KMS-11 (cell line): ENCODE data around the gene CHD6.

ENCODE experiments used
- H2AFZ ChIP-seq: fragments of 200-600 bp; sonication (generic); 2 replicates; pipeline ENCODE4 v1.6.1; 2016; ENCODE audit warnings: antibody characterized with exemption, mixed run types, low read depth
- H3K27ac ChIP-seq: fragments of 200-600 bp; sonication (generic); 2 replicates; pipeline ENCODE4 v1.6.1; 2016; ENCODE audit warnings: mild to moderate bottlenecking, mixed run types
- H3K27me3 ChIP-seq: fragments of 200-600 bp; sonication (generic); 2 replicates; pipeline ENCODE4 v1.6.1; 2017; ENCODE audit warnings: mild to moderate bottlenecking, low read depth, mixed run types, moderate library complexity; ENCODE audit not compliant: insufficient read depth
- H3K36me3 ChIP-seq: fragments of 200-600 bp; sonication (generic); 2 replicates; pipeline ENCODE4 v1.6.1; 2017; ENCODE audit warnings: mild to moderate bottlenecking, mixed run types; ENCODE audit not compliant: insufficient read depth
- H3K4me1 ChIP-seq: fragments of 200-600 bp; sonication (generic); 2 replicates; pipeline ENCODE4 v1.6.1; 2016; ENCODE audit warnings: mild to moderate bottlenecking, low read depth, mixed run types; ENCODE audit not compliant: poor library complexity, severe bottlenecking
- H3K4me2 ChIP-seq: fragments of 200-600 bp; sonication (generic); 2 replicates; pipeline ENCODE4 v1.7.0; 2016; ENCODE audit warnings: mild to moderate bottlenecking, mixed run types
- H3K4me3 ChIP-seq: fragments of 200-600 bp; sonication (generic); IDR thresholded peaks from 2 replicates; pipeline ENCODE4 v1.6.1; 2017; ENCODE audit warnings: low read depth, low read length, mixed read lengths; ENCODE audit not compliant: insufficient read depth
- H3K79me2 ChIP-seq: fragments of 200-600 bp; sonication (generic); 2 replicates; pipeline ENCODE4 v1.6.1; 2016; ENCODE audit warnings: low read depth, mixed run types; ENCODE audit not compliant: insufficient read depth
- H3K9ac ChIP-seq: fragments of 200-600 bp; sonication (generic); 2 replicates; pipeline ENCODE4 v1.6.1; 2016; ENCODE audit warnings: mild to moderate bottlenecking, mixed run types
- H4K20me1 ChIP-seq: fragments of 200-600 bp; sonication (generic); 2 replicates; pipeline ENCODE4 v1.6.1; 2016; ENCODE audit warnings: mild to moderate bottlenecking, mixed run types; ENCODE audit not compliant: insufficient read depth
- TF ChIP-seq, protein P1 (sequence below): fragments of 200-600 bp; sonication (generic); conservative IDR thresholded peaks from 2 replicates; pipeline ENCODE4 v1.6.1; 2017; ENCODE audit warnings: low read depth, mild to moderate bottlenecking, antibody characterized with exemption, low read length, moderate library complexity, mixed read lengths

Gene CHD6

DNA sequence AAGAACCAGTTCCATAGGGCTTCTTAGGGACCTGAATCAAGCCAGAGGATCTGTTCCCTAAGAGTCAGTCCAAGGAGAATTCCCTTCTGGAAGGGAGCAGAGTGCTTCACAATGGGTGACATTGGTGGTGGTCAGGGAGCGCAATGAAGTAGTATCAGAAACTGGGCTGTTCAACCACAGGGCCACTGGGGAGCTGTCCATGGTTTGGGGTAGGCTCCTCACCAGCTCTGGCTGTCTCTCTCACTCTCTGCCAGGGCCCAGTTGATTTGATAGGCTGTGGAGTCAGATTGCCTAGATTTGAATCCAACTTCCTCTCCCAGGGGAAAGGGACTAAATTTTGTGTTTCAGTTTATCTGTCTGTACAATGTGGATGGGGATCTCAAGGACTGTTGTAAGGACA, 36.7 kb upstream of the CHD6 start:
- TF ChIP-seq, protein P1, sequence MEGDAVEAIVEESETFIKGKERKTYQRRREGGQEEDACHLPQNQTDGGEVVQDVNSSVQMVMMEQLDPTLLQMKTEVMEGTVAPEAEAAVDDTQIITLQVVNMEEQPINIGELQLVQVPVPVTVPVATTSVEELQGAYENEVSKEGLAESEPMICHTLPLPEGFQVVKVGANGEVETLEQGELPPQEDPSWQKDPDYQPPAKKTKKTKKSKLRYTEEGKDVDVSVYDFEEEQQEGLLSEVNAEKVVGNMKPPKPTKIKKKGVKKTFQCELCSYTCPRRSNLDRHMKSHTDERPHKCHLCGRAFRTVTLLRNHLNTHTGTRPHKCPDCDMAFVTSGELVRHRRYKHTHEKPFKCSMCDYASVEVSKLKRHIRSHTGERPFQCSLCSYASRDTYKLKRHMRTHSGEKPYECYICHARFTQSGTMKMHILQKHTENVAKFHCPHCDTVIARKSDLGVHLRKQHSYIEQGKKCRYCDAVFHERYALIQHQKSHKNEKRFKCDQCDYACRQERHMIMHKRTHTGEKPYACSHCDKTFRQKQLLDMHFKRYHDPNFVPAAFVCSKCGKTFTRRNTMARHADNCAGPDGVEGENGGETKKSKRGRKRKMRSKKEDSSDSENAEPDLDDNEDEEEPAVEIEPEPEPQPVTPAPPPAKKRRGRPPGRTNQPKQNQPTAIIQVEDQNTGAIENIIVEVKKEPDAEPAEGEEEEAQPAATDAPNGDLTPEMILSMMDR = no peak

DNA sequence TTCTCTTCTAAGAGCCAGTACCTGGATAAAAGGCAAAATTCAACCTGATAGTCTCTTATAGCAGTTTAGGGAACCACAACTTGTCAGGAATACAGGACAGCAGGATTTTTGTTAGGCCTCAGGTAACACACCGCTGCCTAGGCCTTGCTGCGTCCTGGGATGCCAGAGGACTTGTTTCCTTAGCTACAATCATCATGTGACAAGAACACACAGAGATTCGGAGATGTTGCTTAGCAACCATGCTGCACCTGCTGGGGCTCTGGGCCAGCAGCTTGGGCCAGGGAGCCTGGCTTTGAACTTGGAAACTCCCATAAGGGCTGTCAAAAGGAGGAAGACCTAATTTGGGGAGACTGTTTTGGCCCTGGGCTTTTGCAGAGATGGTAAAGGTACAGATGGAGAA, 36.1 kb upstream of the CHD6 start:
- H3K9ac ChIP-seq = no peak overlapping the region
- no peak overlapping the region for H3K4me2 ChIP-seq
- no peaks in the 10 kb centered on the region for H4K20me1 ChIP-seq
- no peaks in the 10 kb centered on the region for H3K79me2 ChIP-seq
- H2AFZ ChIP-seq = no peak overlapping the region
- no peaks in the 10 kb centered on the region for H3K4me1 ChIP-seq
- H3K36me3 ChIP-seq = no peaks in the 10 kb centered on the region
- H3K27me3 ChIP-seq = no peaks in the 10 kb centered on the region
- TF ChIP-seq, protein P1 = no peak
- H3K27ac ChIP-seq = no peak overlapping the region
- no peak overlapping the region for H3K4me3 ChIP-seq

More for the DNA sequence above, 36.7 kb upstream of the CHD6 start:
- Histone ChIP-seq H3K4me1 (no peaks in the 10 kb centered on the region), H4K20me1 (no peaks in the 10 kb centered on the region), H3K4me2 (no peak overlapping the region), H3K4me3 (no peak overlapping the region), H3K36me3 (no peaks in the 10 kb centered on the region), H2AFZ (no peak overlapping the region), H3K27me3 (no peaks in the 10 kb centered on the region), H3K9ac (no peak overlapping the region), H3K79me2 (no peaks in the 10 kb centered on the region), H3K27ac (no peak overlapping the region)

DNA sequence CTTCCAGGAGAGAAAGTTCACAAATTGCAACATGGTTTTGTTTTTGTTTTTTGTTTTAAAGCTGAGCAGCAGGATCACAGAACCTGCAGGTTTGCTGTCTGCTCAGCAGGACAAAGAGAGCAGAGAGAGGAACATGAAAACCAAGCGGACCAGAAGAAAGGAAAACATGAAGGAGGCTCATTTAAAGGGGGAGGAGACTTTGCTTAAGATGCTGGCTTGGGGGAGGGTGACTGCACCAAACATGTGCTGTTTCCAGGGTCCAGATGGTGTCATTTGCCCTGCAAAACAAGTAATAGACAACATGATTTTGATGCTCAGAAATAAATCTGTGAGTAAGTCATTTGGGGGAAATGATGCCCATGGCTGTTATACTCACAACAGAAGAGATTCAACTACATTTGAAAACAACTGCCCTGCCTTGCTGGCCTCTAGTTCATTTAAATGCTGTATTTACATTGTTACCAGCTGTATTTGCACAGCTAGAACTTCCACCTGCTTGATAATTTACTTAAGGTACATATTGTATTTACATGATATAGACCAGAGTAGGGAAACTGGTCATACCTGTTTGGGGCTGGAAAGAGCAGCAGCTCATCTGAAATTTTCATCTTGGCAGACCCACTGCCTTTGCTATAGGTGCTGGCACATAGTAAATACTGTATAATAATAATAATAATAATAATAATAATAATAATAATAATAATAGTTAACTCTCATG, 32.2 kb upstream of the CHD6 start:
- Histone ChIP-seq H3K4me3 (no peak overlapping the region), H3K27me3 (no peaks in the 10 kb centered on the region), H3K27ac (no peak overlapping the region), H3K9ac (no peak overlapping the region), H2AFZ (no peak overlapping the region), H4K20me1 (no peaks in the 10 kb centered on the region), H3K4me2 (no peak overlapping the region), H3K4me1 (no peaks in the 10 kb centered on the region), H3K36me3 (no peaks in the 10 kb centered on the region), H3K79me2 (no peaks in the 10 kb centered on the region)
- TF ChIP-seq, protein P1 = no peak

DNA sequence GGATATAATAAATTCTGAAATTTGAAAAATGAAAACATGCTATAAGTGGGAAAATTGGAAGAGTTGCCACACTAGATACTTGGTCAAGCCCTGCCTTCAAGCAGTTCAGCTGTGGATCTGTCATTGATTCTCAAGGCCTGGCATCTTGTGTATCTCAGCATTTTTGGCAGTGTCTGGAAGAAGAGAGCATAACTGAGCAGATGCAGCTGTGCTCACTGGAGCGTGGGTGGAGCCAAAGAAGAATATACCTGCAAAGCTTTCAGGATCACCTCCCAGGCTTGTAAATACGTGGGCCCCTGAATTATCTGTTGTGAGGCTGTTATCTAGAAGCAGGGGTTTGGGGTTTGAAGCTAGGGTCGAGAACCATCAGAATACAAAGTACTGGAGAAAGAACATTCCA, 31.3 kb upstream of the CHD6 start:
- H3K4me2 ChIP-seq = no peak overlapping the region
- no peak overlapping the region for H3K27ac ChIP-seq
- no peak overlapping the region for H3K9ac ChIP-seq
- H3K79me2 ChIP-seq = no peaks in the 10 kb centered on the region
- H4K20me1 ChIP-seq = no peaks in the 10 kb centered on the region
- no peak overlapping the region for H3K4me3 ChIP-seq
- TF ChIP-seq, protein P1 = no peak
- no peak overlapping the region for H2AFZ ChIP-seq
- H3K4me1 ChIP-seq = no peaks in the 10 kb centered on the region
- H3K36me3 ChIP-seq = no peaks in the 10 kb centered on the region
- H3K27me3 ChIP-seq = no peaks in the 10 kb centered on the region
